Calu3 (cell line): ENCODE measurements around the gene ACSM3. TPM values are rescaled to one million over a fixed set of nuclear protein-coding genes. Genes with fewer than 3 reads are reported as not detected.

Experiments
- BruUV-seq: library from RNA; stranded (reverse); fragments of 400-500 nt; replicated peaks from 2 replicates; lab custom pipeline; 2021; lab: Mats Ljungman, UMichigan
- CTCF ChIA-PET: fragments of 300-600 bp; sonication (Branson Sonifier 250); formaldehyde crosslinking; loops from one replicate; lab custom pipeline; 2022; ENCODE audit warnings: antibody characterized with exemption; lab: Charles Lee
- DNase-seq: peaks from one replicate; pipeline ENCODE4 v3.0.0; 2022
- H3K27ac Mint-ChIP-seq: one replicate; pipeline ENCODE4 v1.8.0; 2022; ENCODE audit warnings: mixed read lengths; ENCODE audit not compliant: unreplicated experiment
- H3K27me3 Mint-ChIP-seq: one replicate; pipeline ENCODE4 v1.8.0; 2022; ENCODE audit warnings: mixed read lengths; ENCODE audit not compliant: unreplicated experiment
- H3K36me3 Mint-ChIP-seq: one replicate; pipeline ENCODE4 v1.8.0; 2022; ENCODE audit warnings: mild to moderate bottlenecking, moderate library complexity, mixed read lengths; ENCODE audit not compliant: insufficient read depth, unreplicated experiment
- H3K4me1 Mint-ChIP-seq: one replicate; pipeline ENCODE4 v1.8.0; 2022; ENCODE audit warnings: mild to moderate bottlenecking, low read depth, mixed read lengths; ENCODE audit not compliant: unreplicated experiment
- H3K4me3 Mint-ChIP-seq: one replicate; pipeline ENCODE4 v1.8.0; 2022; ENCODE audit warnings: mild to moderate bottlenecking, low read depth, moderate library complexity, mixed read lengths; ENCODE audit not compliant: unreplicated experiment
- H3K9me3 Mint-ChIP-seq: one replicate; pipeline ENCODE4 v1.8.0; 2022; ENCODE audit warnings: low read depth, mixed read lengths; ENCODE audit not compliant: unreplicated experiment
- intact Hi-C: fragments of 100-400 bp; cut with micrococcal nuclease; formaldehyde crosslinking; loops from one replicate; pipeline ENCODE4 v1.10.0; 2022; ENCODE audit not compliant: unreplicated experiment
- total RNA-seq: library from RNA; stranded (reverse); gene quantifications from 2 replicates; pipeline ENCODE4 v1.2.3, GENCODE V29; 2022
- TF ChIP-seq, protein P1 (sequence below): fragments of 200-600 bp; IDR thresholded peaks from one replicate; pipeline ENCODE4 v1.8.0; 2022; ENCODE audit warnings: antibody characterized with exemption; ENCODE audit not compliant: unreplicated experiment

ACSM3 gene
- total RNA-seq, 1 experiment from 2014 or later = 49.5 TPM

GRCh38 chr16:20826039-20826566 is 62.3 kb downstream of the ACSM3 start:
- no peaks in the 10 kb centered on the region for H3K4me1 Mint-ChIP-seq
- no TSS peak for BruUV-seq
- H3K36me3 Mint-ChIP-seq = no peaks in the 10 kb centered on the region
- no peaks in the 10 kb centered on the region for H3K27me3 Mint-ChIP-seq
- no peak overlapping the region for H3K4me3 Mint-ChIP-seq
- H3K9me3 Mint-ChIP-seq = no peaks in the 10 kb centered on the region
- H3K27ac Mint-ChIP-seq = no peak overlapping the region
- DNase-seq = no peak
- CTCF ChIA-PET = interaction anchor here (0.7 kb wide), 1 partner anchor 19 kb away, joined by 3 read pairs; no protein-coding TSS in a partner anchor
- intact Hi-C loops = no loop called here
- TF ChIP-seq, protein P1, sequence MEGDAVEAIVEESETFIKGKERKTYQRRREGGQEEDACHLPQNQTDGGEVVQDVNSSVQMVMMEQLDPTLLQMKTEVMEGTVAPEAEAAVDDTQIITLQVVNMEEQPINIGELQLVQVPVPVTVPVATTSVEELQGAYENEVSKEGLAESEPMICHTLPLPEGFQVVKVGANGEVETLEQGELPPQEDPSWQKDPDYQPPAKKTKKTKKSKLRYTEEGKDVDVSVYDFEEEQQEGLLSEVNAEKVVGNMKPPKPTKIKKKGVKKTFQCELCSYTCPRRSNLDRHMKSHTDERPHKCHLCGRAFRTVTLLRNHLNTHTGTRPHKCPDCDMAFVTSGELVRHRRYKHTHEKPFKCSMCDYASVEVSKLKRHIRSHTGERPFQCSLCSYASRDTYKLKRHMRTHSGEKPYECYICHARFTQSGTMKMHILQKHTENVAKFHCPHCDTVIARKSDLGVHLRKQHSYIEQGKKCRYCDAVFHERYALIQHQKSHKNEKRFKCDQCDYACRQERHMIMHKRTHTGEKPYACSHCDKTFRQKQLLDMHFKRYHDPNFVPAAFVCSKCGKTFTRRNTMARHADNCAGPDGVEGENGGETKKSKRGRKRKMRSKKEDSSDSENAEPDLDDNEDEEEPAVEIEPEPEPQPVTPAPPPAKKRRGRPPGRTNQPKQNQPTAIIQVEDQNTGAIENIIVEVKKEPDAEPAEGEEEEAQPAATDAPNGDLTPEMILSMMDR = no peak

DNA sequence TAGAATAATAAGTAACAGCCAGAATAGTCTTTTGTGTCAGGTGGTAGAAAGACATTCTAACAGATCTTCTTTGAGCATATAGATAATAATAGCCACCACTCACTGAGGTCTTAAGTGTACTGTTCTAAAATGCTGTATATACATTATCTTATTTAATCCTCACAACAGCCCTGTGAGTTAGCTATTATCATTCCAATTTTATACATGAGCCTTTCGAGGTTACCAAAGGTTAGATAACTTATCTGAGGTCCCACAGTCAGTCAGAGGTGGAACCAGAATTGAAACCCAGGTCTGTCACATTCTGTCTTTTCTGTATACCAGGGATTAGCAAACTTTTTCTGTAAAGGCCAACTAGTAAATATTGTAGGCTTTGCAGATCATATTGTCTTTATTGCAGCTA is 65.7 kb downstream of the ACSM3 start:
- no peak overlapping the region for H3K27ac Mint-ChIP-seq
- no peak overlapping the region for H3K4me3 Mint-ChIP-seq
- no peaks in the 10 kb centered on the region for H3K9me3 Mint-ChIP-seq
- H3K36me3 Mint-ChIP-seq = no peaks in the 10 kb centered on the region
- H3K4me1 Mint-ChIP-seq = no peaks in the 10 kb centered on the region
- no peak for DNase-seq
- intact Hi-C loops = no loop called here
- TF ChIP-seq, protein P1 = no peak
- H3K27me3 Mint-ChIP-seq = no peaks in the 10 kb centered on the region
- CTCF ChIA-PET = no interaction called here
- no TSS peak for BruUV-seq

- intact Hi-C loops = no loop called here
- TF ChIP-seq, protein P1 = no peak
- H3K27ac Mint-ChIP-seq = no peak overlapping the region
- no peaks in the 10 kb centered on the region for H3K36me3 Mint-ChIP-seq
- H3K27me3 Mint-ChIP-seq = no peaks in the 10 kb centered on the region
- no peak overlapping the region for H3K4me3 Mint-ChIP-seq
- CTCF ChIA-PET = no interaction called here
- no peaks in the 10 kb centered on the region for H3K4me1 Mint-ChIP-seq
- no peak for DNase-seq
- BruUV-seq = no TSS peak
- H3K9me3 Mint-ChIP-seq = no peaks in the 10 kb centered on the region
Observed at GRCh38 chr16:20830372-20830771, 66.6 kb downstream of the ACSM3 start.

- TF ChIP-seq, protein P1 = no peak
- Mint-ChIP-seq H3K9me3 (no peaks in the 10 kb centered on the region), H3K27ac (no peak overlapping the region), H3K27me3 (no peaks in the 10 kb centered on the region), H3K4me3 (no peak overlapping the region), H3K36me3 (no peaks in the 10 kb centered on the region), H3K4me1 (no peaks in the 10 kb centered on the region)
- CTCF ChIA-PET = interaction anchor here (0.5 kb wide), 2 partner anchors 42 to 1358 kb away, joined by 3 read pairs; no protein-coding TSS in a partner anchor
- BruUV-seq = no TSS peak
- intact Hi-C loops = no loop called here
- no peak for DNase-seq
Observed at GRCh38 chr16:20833086-20833485, 69.3 kb downstream of the ACSM3 start.
